NCI-H146 treated with DMSO at 0.1 percent for 48 hours (cell line): ENCODE results near the gene PPP2R5D.
A peak's percentile ranks its signal among the peaks of the same experiment; 100 is the strongest.

Source experiments
- DNase-seq: peaks from one replicate; lab custom pipeline; 2025; ENCODE audit not compliant: unreplicated experiment; lab: John Stamatoyannopoulos, UW

PPP2R5D gene

DNA sequence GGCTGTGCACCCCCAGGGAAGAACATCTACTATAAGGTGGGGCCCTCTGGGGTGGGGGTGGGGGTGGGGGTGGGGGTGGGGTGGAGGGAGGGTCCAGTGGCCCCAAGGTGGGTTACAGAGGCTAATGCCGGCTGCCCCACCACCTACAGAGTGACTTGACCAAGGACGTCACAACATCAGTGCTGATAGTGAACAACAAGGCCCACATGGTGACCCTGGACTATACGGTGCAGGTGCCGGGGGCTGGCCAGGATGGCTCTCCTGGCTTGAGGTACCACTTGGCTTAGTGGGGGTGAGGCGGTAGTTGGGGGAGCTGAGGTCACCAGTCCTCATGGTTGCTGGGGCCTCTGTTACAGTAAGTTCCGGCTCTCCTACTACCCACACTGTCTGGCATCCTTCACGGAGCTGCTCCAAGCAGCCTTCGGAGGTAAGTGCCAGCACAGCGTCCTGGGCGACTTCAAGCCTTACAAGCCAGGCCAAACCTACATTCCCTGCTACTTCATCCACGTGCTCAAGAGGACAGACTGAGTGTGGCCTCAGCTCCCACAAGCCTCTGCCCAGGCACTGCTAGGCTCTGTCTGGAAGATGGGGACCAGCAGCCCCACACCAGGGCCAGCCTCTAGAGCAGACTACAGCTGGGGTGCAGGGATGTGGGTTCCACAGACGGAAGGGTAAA is 21.1 kb upstream of the PPP2R5D start:
- no peak for DNase-seq

DNA sequence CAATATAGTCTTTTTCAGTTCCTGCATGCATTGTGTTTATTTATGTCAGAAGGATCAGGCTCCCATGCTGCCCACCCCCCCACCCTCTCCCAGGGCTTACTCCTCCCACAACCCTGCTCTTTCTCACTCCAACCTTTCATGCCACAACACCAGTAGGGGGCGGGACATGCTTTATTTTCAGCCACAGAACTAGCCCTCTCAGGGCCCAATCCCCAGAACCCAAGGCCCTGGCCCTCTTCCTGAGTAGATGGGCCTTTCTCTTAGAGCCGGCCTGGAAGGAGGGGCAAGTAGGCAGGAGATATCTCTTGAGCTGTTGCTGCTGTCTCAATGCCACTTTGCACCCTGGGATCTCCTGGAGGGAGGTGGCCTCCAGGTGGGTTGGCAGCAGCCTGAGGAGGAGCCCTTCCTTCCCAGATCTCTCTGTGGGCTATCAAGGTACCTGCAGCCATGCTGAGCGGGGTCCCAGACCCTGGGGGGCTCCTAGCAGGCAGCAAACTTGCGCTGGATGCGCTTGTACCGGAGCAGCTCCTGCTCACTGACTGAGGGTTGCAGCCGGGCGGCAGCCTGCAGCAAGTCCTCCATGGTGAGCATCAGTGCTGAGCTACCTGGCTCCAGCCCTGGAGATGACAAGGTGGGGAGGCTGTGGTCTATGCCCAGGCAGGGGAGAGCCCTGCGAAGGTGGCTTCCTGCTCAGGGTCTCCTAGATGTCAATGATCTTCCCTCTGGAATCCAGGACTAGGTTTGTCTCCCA is 20.3 kb upstream of the PPP2R5D start:
- no peak for DNase-seq

DNA sequence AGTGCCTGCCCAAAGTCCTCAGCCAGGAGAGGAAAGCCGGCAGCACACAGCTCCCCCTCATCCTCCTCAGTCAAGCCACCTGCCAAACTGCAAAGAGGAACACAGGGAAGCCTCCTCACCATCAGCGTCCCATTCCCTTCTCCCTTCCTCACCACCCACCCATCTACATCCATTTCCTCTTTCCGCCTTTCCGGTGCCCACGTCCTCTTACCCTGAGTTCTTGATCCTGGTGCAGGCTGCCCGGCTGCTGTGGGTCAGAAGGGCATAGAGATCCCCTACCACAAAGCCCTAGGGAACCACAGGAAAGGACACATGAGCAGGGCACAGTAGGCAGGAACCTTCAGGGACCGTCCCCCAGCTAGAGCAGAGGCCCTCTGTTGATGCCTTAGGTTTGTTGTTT is 17.8 kb upstream of the PPP2R5D start:
- DNase-seq, result no peak

DNA sequence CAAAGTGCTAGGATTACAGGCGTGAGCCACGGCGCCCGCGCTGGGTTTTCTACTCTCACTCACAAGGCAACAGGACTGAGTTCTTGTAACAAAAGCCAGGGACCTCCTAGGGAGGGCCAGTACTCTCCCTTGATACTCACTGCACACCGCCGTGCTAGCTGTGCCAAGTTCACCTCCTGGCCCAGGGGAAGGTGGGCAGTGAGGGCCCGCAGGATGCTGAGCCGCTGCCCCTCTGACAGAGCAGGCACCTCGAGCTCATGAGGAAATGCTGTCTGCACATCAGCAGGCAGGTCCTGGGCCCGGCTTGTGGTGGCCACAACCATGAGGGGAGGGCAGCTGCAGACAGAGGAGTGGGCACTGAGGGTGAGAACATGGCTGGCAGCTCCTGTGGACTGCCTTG is 17.1 kb upstream of the PPP2R5D start:
- DNase-seq, result no peak

DNA sequence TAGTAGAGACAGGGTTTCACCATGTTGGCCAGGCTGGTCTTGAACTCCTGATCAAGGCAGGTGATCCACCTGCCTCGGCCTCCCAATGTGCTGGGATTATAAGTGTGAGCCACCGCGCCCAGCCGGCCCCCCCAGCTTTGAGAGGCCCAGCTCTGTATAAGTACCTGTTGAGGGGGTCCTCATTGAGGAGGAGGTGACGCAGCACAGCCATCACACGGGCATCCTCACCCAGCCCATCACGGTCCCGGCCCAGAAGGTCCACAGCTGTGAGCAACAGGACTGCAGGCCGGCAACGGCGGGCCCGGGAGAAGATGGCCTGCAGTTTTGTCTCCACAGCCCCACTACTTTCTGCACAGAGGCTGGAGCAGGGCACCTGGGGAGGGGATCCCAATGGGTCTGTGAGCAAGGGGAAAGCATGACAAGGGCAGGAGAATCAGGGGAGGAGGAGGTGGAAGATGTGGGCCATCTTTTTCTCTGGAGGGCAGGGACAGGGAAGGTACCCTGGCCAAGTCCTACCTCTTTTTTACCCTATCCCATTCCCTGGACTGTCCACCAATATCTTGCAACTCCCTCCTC is 16.2 kb upstream of the PPP2R5D start:
- DNase-seq, result no peak

DNA sequence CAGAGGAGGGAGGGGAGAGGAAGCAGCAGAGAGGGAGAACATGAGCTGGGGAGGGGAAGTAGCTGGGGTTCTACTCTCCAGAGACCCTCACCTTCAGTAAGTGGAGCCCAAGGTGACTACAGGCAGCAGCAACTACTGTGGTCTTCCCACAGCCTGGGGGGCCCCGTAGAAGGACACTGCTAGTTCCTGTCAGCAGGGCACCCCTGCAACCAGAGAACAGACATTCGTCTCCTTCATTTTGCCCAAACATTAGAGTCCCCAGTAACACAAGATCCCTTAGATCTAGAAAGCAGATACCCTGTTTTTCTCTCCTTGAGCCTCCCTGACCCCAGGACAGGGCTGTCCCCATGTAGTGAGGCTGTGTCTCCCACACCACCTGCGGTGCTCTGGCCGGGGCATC is 15.6 kb upstream of the PPP2R5D start:
- DNase-seq, result no peak

DNA sequence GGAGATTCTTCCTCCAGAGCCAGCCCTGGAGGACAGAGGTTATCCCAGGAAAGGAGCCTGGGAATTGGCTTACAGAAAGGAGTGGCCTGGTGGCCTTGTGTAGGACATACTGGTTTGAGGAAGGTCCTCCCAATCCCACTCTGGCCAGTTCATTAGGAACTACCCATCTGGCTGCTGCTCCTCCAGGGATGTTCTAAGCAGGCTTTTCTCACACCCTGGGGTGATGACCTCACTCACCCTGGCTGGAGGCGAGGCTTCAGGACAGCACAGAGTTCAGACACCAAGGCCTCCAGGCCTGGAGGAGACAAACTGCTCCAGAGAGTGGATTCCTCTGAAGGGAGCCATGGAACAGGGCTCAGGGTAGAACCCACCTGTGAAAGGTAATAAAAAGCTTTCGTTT is 14.9 kb upstream of the PPP2R5D start:
- no peak for DNase-seq

DNA sequence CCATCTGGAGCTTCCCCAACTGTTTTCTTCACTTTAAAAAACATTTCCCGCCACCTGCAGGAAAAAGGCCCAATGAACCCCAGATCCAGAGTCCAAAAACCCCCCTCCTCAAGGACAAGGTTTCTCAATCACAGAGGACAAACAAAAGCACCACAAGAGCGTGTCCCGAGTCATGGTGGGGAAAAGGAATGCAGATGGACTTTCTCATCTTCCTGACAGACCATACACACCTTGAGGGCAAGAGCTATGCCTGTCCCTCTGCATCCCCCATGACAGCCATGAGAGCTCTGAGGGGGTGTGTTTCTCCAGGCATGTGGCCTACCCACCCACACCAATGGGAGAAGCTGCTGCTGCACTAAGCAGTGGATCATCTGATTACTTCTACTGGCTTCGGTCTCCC is 14.4 kb upstream of the PPP2R5D start:
- no peak for DNase-seq

DNA sequence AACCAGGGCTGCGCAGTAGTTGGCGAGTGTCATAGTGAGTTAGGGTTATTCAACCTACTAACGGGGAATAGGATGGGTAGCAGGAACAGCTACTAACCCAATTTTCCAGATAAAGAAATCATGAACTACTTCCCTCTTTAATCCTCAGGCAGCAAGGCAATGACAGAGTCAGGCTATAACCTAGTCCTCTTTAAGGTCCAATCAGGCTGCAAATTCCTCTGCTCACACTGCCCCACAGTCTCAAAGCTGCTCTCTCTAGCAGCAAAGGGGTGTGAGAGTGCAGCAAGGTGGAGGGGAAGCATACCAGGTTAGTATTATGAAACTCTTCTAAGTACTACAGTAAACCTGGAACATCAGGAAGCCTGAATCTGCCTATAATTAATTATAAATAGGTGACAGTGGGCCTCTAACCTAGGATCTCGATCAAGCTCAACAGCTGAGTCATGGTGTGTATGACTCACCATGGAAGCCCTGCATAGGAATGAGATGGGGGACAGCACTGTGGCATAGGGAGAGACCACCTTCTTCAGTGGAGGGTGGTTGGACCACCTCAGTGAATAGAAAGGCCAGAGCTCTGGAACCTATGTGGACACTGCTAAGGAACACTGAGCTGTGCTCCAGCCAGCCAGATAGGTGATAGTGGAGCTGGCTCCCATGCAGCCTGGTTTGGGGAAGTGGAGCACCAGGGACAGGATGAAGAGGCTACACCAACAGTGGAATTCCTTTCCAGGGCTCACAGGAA is 13.3 kb upstream of the PPP2R5D start:
- DNase-seq, result no peak

DNA sequence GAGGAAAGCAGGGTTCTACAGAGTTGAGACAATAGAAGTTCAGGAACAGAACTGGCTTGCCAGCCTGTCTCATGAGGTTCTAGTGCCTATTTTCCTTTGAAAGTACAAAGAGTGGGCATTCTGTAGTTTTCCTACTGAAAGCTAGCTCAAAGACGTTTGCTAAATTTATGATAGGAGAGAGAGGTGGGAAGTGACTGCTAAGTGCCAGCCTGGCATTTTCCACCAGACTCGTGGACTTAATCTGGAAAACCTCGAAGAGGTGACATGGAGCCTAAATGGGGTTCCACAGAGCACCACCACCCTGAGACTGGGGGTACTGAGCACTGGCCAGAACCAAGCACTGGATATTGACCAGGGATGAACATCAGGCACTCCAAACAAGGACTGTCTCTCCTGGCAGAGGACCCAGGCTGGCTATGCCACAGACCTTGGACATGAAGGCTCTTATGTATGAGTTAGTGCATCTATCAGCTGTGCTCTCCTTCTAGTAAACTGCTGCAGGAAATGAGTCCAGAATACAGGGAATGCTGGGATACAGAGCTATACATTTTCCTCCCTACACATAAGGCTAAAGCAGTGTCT is 12.5 kb upstream of the PPP2R5D start:
- no peak for DNase-seq

DNA sequence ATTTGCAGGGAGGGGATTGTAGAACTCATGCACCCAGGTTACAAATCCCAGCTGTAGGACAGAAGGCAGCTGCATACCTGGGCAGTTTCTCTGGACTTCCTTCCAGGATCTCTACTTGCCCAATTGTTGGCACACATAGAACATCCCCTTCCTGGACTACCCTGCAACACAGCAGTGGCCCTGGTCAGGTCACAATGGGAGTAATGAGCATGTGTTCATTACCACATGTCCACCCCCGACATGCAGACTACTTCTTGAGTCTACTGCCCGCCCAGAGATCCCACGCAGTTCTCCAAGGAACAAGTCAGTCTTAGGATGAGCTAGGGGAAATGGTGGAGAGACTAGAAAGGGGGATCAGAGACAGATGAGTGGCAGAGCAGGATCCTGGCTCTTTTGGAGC is 10.4 kb upstream of the PPP2R5D start:
- no peak for DNase-seq

DNA sequence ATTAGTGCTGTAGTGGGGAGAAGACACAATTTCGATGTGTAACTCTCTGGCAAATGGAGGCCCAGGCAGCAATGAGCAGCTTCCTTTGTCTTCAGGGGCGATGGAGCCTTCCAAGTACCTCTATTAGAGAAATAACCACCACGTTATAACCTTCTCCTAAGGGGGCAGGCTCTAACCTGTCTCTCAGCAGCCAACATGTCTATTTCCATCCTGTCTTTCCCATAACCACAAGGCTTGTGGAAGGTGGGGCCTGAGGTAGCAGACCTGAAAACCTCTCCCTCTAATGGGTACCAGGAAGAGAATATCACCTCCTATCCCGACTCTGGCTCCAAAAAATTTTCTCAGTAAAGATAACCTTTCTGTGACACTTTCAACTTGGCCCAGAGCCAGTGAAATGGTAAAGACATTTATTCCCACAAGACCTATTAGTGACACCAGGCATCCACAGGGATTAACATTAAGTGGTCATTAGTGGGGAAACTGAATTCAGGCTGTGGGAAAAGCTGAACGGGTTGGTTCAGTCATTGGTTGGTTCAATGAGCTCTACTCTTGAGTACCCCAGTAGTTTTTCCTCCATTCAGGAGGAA is 9.4 kb upstream of the PPP2R5D start:
- DNase-seq, result no peak

DNA sequence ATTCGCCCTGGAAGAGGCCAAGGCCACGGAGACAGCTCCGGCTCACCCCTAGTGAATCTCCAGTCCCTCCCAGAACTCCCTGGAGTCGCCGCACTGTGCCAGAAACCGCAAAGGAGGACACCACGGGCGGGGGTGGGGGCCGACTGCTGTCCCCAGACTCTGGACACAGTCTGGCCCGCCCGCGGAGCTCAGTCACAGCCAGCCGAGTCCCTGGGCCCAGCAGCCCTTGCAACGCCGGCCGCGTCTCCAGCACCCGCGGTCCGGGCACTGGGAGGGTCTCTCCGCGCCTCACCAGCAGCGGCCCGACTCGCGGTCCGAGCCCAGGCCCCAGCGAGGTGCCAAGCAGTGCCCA is 5.9 kb upstream of the PPP2R5D start:
- DNase-seq, result no peak

DNA sequence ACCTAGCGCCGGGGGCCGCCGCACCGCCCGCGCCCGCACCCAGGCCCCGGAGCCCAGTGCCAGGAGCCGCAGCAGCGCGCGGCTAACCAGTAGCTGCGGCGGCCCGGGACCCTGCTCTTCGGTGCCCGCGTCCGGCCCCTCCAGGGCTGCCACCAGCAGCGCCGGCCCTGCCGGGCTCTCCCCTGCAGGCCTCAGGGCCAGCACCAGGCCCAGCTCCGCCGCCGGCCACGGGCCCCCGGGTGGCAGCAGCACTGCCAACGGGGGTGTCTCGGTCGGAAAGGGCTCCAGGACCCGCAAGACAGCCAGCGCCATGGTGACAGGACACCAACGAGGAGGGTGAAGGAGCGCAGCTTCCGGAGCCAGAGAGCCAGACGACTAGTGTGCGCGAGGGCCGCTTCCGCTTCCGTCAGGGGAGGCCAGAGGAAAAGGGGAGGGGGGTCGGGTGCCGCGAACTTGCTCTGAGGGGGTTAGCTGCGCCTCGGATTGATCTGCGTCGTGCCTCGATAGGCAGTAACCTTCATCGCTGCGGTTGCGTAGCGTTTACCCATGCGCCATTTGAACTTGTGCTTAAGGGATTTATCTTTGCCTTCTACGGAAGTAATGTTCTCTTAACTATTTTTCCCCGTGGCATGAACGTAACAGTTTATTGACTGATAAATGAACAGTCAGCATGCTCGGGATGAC is 5.4 kb upstream of the PPP2R5D start, which contains the start of gene PEX6:
Gene PEX6, minus strand, starts transcription at position 343 of the 684 bp plus-strand sequence. Its CDS starts 31 bp downstream, at position 312.
- DNase-seq, result peak; percentile 94

DNA sequence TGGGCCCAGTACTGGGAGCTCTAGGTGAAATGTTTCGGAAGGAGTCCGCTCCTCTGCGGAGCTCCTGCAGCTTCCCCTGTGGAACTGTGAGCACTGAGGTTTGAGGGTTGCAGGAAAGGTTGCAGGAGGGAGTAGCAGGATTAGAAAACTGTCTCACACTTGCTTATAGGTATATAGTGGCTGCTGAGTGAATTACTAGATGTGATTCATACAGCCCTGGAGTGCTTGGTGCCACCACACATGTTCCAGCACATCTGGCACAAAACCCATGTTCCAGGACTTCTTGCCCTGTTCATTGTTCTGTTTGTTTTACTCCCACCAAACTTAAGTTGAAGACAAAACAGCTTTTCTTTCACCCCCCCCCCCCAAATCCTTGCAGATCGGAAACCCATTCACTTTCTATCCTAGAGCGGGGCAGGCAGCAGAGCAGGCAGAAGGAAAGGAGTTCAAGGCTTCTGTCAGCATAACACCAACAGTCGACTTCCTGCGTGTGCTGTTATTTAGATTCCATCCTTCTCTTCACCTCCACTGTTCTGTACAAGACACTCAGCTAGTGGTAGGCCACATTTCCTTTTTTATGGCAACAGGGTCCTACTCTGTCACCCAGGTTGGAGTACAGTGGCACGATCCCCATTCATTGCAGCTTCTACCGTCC is 4.7 kb upstream of the PPP2R5D start:
- no peak for DNase-seq

DNA sequence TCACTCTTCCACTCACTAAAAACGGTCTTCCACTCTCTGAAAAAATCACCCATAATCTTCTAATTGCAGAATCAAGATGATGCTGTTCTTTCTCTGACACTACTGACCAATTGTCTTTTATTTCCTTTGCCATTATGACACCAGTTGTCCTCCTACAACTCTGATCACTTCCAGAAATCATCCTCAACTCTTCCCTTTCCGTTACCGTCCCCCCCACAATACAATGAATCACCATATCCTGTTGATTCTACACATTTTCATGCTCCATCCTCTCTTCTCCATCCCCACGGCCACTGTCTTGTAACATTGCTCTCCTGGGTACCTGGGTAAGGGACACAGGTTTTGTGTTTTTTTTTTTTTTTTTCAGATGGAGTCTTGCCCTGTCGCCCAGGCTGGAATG is 2.5 kb upstream of the PPP2R5D start:
- DNase-seq, result no peak

DNA sequence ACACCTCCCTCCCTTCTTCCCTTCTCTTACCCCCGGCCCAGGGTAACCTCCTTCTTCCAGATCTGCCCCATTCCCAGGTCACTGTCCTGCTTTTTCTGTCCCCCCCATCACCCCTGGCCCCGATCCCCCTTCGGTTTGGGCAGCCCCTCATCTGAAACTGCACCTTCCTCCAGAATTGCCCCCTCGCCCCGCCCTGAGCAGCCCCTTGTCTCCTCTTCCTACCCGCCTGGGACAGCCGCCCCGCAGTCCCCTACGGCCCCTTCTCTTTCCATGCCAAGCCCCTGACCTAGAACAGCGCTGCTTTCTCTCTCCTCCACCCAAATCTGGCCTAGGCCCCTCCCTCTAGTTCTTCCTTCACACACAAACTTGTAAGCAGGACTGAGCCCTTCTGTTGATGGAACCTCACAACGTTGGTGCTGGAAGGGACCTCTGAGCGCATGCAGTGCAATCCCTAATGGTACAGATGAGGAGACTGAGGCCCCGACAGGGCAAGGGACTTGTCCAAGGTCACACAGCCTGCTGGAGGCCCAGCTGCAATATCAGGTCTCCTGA is 630 bp downstream of the PPP2R5D start:
- DNase-seq, result peak; percentile 23

DNA sequence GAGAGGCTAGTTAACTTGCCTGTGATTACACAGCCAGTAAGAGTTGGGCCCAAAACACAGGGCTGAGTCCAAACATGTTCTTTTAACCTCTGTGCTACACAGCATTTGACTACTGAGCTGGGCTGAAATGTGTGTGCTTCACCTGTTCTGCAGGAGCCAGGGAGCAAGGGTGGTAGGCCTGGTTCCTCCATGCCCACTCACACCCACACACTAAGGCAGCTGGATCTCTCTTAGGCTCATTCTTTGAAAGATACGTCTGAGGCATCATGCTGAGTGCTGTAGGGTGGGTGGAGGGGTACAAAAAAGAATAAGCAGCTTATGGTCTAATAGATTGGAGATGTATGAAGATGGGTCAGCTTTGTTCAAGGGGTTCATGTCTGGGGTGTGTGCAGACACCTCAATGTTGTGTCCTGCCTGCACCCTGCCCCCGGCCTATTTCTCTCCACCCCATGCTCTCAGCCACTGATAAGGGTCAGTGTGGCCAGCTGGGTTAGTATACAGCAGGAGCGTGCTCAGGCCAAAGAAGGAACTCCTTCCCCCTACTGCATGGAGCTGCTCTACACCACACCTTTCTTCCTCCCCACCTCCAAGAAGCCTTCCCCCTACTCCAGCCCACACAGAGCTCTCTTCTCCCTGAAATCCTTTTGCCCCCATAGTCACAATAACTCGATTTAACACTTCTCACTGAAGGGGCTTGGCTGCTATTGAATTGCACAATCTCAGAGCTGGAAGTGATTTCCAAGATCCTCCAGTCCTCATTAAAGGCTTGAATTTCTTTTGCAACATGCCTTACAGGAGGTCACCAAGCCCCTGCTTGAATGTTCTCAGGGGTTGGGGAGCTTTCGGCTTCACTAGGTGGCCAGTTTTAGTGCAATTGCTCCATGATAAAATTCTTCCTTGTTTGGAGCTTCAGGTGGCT is 3.4 kb downstream of the PPP2R5D start:
- DNase-seq, result no peak
